ENCODE measurements around the gene SLC22A3.

Gene SLC22A3

DNA sequence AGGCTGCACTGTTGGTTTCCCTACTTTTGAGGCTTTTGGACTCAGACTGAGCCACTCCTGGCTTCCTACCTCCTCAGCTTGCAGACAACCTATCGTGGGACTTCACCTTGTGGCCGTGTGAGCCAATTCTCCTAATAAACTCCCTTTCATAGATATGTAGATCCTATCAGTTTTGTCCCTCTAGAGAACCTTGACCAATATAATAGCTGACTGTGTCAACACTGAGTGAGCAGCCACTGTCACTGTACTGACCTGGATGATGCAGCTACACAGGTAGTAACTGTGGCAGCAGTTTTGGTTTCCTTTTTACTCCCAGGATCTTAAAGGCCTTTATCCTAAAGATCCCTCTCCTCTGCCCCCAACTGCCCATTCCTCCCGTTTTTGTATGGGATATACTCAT, 70.2 kb downstream of the SLC22A3 start:
- no peak for DNase-seq (ENCODE audit: low read depth)

- no peak for DNase-seq (ENCODE audit: low read depth)
Measured at GRCh38 chr6:160419488-160419887, 71.3 kb downstream of the SLC22A3 start.

DNA sequence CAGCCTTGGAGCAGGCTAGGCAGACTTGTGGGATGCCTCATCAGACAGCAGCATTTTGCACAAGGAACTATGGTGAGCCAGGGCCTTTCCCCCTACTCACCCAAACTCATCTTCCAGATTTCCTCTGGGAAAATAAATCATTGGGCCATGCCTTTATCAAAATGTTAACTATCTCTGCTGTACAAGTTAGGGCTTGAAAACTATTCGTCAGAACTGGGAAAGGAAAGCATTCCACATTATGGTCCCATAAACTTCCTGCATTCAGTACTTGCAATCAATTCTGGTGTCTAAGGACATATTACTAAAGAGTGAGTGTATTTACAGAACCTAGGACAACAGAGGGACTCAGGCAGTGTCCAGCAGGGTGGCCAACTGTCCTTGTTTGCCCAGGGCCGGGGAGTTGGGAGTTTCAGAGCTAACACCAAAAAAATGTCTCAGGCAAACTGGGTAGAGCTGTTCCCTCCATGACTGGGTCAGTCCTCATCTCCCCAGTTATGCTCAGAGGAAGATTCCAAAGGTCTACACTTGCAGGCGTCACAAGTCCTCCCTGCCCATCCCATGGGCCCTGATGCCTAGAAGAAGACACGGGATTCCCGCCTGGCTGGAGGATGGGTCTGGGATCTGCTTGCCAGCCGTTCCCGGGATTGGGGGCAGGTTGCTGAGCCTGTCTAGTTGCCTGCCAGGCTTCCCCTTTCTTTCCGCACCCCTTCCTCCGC, 72.2 kb downstream of the SLC22A3 start:
- no peak for DNase-seq (ENCODE audit: low read depth)

DNA sequence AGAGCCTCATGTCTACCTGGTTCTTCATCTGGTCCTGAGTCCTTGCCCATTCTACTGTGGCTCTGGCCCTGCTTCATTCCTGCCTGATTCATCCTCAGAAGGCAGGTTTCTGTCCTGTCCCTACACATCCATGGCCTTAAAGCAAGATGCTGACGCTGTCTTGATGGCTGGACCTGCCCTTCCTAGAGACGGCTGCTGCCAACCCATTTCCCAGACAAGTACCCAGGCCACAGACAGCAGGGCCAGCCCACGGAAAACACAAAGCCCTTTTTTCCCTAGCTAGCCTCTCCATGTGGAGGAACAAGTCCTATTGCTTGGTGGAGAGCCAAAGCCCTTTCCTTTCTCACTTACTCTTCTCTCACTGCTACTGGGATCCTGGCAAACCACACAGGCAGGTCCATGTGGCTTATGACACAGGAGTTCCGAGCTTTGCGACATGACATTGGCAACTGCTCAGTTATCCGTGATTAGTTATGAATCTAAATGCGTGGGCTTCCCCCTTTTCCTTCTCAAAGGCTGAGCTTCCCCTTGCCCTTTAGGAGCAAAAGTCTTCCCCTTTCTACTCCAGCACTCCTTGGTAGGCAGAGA, 72.9 kb downstream of the SLC22A3 start:
- no peak for DNase-seq (ENCODE audit: low read depth)

DNA sequence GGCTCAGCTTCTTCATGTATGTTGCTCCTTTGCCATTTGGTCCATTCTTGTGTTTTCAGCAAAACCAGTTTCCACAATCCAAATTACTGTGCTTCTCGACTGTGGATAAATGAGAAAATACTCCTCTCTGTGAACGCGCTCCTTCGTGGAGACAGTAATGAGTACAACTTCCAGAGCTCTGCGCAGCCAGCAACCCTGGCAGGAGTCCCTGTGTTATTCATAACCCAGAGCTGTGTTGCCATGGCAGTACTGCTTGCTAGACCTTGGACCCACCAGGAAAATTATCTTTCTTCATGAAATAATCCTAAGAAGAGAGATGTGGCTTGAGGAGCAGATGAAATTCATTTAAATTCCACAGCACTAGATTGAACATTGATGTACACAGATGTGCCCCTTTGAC, 73.7 kb downstream of the SLC22A3 start:
- no peak for DNase-seq (ENCODE audit: low read depth)

DNA sequence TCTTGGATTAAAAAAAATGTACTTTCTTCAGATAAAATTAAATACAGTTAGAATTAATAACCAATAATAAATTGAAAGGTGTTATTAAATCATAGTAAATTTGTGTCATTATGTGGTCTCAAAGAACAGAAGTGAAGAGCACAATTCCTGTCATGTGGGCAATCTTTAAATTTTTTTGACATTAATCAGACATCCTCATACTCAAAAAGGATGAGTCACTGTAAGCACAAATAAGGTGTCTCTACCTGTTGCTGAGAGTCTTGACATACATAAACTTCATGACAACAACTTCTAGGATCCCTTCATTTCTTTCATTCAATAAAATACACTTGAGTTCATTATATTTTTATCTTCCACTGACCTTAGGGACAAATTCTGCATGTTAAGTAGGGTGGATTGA, 76.1 kb downstream of the SLC22A3 start:
- DNase-seq (ENCODE audit: low read depth), result no peak

DNA sequence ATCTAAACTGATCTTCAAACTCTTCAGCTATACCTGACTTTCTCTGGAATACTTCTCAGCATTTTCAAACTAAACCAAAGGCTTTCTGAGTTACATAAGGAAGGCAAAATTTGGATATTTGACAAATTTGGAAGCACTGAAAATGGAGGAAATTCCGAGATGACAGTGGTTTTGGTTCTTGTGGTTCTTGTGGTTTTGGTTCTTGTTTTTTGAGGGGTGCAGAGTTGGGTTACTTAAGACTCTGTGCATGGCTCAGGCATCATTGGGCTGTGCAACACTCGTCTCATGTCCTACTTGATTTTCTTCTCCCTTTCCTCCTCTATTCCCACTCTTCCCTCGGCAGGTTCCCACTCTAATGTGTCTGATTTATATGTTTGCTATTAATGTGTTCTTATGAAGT, 78.0 kb downstream of the SLC22A3 start:
- DNase-seq (ENCODE audit: low read depth), result no peak

DNA sequence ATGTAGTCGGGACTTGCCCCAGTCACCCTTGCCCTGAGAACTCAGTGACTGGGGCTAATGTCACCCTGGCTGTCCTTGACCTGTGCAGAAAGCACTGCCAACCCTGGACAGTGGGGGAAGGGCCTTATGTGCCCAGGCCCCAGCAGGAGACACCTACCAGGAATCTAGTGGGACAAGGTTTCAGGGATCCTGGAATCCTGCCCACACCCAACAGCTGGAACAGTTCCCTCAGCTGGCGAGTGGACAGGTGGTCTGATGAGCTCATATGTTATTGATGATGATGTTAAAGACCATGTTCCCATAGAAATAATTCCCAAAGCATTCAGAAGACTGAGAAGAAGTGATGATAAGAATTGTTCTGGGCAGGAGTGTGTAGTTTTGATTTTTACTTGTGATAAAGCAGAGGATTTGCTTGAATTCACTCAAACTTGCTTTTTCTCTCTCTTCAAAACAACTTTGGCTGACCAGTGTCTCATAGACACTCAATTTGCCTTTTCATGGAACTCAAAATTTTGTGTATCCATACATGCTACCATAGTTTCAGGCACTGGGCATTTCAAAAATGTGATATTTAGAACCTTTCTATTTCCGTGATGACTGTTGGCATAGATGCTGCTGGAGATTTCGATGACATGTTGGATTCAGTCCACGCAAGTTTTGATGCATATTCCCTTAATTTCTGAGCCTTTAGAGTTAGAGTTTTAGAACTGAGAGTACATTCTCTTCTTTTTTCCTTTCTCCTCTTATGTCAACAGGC, 79.3 kb downstream of the SLC22A3 start:
- DNase-seq (ENCODE audit: low read depth), result no peak

DNA sequence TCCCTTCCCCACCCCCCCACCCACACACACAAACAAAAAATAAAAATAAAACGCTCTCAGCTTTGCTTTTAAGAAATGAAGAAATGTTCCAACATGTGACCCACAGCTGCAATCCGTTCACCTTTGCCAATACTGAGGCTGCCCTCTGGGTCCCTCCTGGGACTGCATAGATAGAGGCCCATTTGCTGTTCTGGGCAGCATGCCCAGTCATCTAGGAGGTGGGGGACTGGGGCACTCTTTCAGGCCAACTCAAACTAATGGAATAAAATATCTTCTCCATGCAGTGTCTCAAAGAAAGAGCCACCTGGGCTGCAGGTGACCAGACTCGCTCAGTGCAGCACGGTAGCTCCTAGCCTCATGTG, 79.9 kb downstream of the SLC22A3 start:
- DNase-seq (ENCODE audit: low read depth), result no peak

GRCh38 chr6:160428818-160429619, 80.8 kb downstream of the SLC22A3 start:
- no peak for DNase-seq (ENCODE audit: low read depth)

DNA sequence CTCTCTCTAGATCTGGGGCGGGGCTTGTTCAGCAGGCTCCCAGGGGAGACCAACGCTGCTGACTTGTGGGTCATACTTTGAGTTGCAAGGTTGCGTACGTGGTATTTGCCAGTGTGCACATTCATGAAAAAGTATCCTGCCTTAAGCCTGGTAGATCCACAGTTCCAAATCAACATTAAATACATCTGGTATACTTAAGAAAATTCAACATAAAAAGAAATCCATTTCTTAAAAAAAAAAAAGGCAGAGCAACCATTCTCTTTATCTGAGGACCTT, 81.4 kb downstream of the SLC22A3 start:
- DNase-seq (ENCODE audit: low read depth), result no peak

GRCh38 chr6:160430203-160430602, 82.0 kb downstream of the SLC22A3 start:
- DNase-seq (ENCODE audit: low read depth), result no peak

DNA sequence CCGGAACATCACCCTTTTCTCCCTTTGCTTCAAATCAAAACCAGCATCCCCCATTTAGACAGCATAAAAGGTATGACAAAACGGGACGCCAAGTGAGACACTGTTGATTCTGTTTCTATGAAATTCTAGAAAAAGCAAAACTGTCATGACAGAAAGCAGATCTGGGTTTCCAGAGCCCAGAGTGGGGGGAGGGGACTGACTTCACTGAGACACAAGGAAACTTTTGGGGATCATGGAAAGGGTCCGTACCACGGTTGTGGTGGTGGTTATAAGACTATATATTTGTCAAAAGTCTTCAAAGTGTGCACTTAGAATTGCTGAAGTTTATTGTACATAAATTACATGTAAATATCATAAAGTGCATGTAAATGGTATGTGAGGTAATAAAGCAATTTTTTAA, 82.6 kb downstream of the SLC22A3 start:
- no peak for DNase-seq (ENCODE audit: low read depth)

DNA sequence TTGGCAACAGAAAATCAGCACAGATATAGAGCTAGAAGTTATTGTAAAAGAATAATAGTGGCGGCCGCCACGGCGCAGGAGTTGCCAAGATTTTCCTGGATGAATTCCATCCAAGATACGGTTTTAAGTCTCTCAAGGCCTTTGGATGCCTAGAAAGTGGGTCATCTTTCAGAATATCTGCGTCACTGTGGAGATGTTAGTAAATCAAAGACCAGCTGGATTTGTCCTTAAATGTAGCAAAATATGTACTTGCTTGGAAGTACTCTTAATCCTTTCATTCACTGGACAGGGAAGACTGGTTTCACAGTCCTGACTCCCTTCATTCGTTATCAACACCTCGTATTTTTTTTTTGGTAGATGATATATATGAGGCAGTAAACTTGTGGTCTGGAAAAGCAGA, 83.0 kb downstream of the SLC22A3 start:
- no peak for DNase-seq (ENCODE audit: low read depth)

GRCh38 chr6:160431791-160432404, 83.7 kb downstream of the SLC22A3 start:
- no peak for DNase-seq (ENCODE audit: low read depth)

GRCh38 chr6:160435935-160436334, 87.8 kb downstream of the SLC22A3 start:
- no peak for DNase-seq (ENCODE audit: low read depth)

DNA sequence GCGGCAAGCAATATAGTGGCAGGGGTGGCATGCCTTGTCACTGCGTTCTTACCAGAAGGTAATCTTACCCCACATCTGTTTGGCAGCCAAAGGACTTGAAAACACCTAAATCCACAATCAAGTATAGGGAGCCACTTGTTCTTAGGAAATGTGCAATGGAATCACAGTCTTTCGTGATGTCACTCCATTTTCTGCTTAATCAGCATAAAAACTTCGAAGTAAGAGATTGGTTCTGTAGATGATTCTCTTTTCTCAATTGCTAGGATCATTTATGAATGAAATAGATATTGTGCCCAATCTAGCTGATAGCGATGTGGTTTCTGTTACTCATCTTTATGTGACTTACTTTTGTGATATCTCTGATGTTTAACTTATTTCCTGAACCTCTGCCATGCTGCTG, 89.0 kb downstream of the SLC22A3 start:
- no peak for DNase-seq (ENCODE audit: low read depth)

DNA sequence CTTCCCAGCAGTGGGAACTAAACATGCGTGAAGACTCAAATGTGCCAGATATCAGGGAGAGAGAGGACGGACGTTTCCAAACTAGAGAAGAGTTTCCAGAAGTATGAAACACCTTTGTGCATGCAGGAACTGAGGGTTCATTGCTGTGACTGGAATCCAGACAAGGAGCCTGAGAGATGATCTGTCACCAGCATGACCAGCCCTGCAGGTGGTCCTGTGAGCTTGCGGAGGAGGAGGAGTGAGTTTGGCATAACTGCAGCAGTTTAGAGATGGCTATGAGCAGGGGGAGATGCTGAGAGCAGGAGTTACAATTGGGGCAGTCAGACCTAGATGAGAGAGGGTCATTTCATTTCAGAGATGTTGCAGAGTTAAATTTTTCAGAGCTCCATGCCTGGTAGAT, 89.6 kb downstream of the SLC22A3 start:
- DNase-seq (ENCODE audit: low read depth), result no peak

GRCh38 chr6:160438481-160438880, 90.3 kb downstream of the SLC22A3 start:
- no peak for DNase-seq (ENCODE audit: low read depth)

GRCh38 chr6:160439751-160440150, 91.6 kb downstream of the SLC22A3 start:
- no peak for DNase-seq (ENCODE audit: low read depth)

DNA sequence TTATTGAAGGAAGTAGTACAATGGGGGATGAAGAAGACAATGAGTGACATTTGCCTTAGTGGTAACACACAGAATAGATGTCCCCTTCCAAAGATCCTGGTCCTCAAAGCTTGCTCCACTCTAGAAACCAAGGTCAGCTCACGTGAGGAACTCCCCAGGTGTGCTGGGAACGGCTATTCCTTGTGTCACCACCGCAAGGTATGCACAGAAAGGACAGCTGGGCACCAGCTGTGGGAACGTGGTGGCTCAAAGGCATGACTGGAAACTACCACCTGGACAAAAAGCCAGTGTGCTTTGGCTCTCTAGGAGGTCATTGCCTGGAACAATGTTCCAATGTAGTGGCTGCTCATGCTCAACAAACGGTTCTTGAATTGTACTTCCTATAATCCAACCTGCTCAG, 94.0 kb downstream of the SLC22A3 start:
- DNase-seq (ENCODE audit: low read depth), result no peak

DNA sequence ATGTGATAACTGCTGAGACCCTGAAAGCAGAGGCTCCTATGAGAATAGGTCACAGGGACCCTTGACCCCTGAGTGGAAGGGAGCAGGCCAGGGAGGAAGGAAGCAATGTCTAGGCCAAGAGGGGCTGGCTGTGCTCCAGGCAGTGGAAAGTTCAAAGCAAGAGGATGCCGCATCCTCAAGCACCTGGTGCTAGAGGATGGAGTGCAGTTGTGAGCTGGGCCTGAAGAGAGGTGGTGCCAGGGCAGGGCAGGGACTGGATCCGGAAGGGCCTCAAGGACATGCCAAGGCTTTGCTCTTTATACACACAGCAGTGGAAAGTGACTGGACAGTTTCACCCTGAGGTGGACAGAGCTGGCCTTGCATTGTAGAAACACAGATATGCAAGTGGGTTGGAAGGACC, 97.0 kb downstream of the SLC22A3 start:
- DNase-seq (ENCODE audit: low read depth), result no peak

- DNase-seq (ENCODE audit: low read depth), result no peak
Measured at GRCh38 chr6:160447350-160447749, 99.2 kb downstream of the SLC22A3 start.

All from stimulated activated CD4-positive, alpha-beta T cell treated with anti-CD3 and anti-CD28 coated beads, Interleukin-2, amount 100 ng/mL, for 4 hours (primary cell).